HG02885 (cell line): ENCODE data around the gene ECSCR.
A peak's percentile ranks its signal among the peaks of the same experiment; 100 is the strongest.
"Not testable (repeated sequence)": the region's sequence is repeated elsewhere in the genome, so short reads cannot be mapped to it uniquely, and the experiment has no call there.

Source experiments
- ATAC-seq: cut with Tn5 transposase; IDR thresholded peaks from one replicate; pipeline ENCODE4 v1.9.1; 2021; ENCODE audit warnings: mild to moderate bottlenecking; ENCODE audit not compliant: unreplicated experiment, poor library complexity

The ECSCR gene

DNA sequence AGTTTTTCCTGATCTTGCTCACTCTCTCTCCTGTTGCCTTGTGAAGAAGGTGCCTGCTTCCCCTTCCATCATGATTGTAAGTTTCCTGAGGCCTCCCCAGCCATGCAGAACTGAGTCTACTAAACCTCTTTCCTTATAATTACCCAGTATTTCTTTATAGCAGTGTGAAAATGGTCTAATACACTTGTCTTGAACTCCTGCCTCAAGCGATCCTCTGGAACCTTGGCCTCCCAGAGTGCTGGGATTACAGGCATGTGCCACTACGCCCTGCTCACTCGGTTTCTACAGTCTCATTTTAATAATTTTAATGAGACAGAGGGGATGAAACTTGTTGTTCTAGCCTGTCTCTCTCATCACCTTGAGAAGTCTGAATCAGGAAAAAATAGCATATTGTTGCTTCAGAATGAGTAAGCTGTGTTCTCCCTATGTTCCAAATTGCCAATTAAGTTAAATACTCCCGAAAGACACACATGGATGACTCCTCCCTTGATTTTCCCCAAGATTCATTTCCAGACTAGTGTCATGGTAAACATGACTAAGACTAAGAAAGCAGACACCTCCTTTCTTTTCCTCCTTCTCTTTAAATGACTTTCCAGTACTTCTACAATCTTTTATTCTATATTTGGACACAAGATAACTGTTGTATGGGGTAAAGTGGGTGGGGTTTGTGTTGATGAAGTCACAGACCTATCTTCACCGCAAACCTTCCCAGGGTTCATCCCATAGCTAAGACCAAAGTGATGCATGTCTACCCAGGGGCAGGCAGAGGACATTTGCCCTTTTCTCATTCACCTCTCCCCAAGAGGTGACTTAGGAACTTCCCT is 15.4 kb downstream of the ECSCR start:
- ATAC-seq = peak; percentile 74

- no peak for ATAC-seq
Measured at GRCh38 chr5:139445325-139446170, 17.0 kb downstream of the ECSCR start.

GRCh38 chr5:139443831-139444453 is 18.6 kb downstream of the ECSCR start:
- ATAC-seq = no peak

DNA sequence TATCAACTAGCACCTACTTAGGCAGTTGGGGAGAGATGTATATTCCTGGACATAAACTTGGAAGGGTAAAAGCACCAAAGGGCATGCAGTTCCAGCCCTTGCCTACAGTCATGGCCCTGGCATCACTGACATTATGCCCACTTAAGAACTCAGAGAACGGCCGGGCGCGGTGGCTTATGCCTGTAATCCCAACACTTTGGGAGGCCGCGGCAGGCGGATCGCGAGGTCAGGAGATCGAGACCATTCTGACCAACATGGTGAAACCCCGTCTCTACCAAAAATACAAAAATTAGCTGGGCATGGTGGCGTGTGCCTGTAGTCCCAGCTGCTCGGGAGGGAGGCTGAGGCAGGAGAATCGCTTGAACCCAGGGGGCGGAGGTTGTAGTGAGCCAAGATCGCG is 22.1 kb downstream of the ECSCR start:
- not testable (repeated sequence) for ATAC-seq

- peak; percentile 95 for ATAC-seq
Measured at GRCh38 chr5:139439013-139439903, 23.3 kb downstream of the ECSCR start, which contains the start of gene DNAJC18. Gene DNAJC18 (minus strand): TSS chr5:139439525. CDS start chr5:139439445, 80 bp downstream.

- no peak for ATAC-seq
Measured at GRCh38 chr5:139438707-139439012, 23.9 kb downstream of the ECSCR start.

DNA sequence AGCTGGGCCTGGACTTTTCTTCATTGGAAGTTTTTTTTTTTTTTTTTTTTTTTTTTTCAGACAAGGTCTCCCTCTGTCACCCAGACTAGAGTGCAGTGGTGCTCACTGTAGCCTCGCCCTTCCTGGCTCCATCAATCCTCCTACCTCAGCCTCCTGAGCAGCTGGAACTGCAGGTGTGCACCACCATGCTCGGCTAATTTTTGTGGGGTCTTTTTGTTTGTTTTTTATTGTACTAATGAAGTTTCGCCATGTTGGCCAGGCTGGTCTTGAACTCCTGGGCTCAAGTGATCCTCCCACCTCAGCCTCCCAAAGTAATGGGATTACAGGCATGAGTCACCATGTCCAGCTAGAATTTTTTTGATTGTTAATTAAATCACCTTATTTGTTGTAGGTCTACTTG is 26.9 kb downstream of the ECSCR start:
- ATAC-seq = no peak

DNA sequence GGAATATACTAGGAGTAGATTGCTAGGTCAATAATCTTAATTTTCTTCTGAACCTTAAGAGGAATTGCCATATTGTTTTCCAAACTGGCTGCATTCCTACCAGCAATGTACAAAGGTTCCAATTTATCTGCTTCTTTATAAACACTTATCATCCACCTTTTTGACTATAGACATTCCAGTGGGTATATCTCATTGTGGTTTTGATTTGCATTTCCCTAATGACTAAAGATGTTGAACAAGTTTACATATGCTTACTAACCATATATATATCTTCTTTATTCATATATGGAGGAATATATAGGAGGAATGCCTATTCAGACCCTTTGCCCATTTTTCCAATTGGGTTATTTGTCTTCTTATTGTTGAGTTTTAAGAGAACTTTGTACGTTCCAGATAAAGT is 30.8 kb downstream of the ECSCR start:
- no peak for ATAC-seq

- ATAC-seq = no peak
Measured at GRCh38 chr5:139430015-139430414, 32.5 kb downstream of the ECSCR start.

DNA sequence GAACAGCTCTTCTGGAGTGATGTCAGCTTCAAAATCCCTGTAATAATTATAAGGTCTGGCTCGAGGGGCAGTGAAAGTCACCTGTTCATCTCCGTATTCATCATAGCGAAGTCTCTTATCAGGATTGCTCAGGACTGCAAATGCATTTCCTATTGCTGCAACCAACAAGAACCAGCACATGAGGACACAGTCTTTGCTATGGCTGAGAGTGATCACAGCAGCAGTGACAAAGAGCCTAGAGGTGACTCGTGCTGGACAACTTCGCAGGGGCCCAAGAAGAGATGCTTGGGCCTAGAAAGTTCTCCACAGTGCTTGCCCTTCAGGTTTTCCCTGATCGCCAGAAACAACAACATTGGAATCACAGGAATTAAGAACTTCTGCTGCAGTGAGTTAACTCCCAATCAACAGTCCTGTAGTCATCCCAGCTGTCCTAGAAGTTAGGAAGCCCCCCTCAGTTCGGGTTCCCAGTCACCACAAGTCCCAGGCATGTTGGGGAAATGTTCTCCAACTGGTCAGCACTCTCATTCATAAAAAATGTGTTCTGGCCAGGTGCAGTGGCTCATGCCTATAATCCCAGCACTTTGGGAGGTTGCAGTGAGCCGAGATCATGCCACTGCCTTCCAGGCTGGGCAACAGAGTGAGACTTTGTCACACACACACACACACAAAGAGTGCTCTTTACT is 36.2 kb downstream of the ECSCR start:
- ATAC-seq = no peak

GRCh38 chr5:139425497-139425896 is 37.0 kb downstream of the ECSCR start:
- ATAC-seq = no peak

DNA sequence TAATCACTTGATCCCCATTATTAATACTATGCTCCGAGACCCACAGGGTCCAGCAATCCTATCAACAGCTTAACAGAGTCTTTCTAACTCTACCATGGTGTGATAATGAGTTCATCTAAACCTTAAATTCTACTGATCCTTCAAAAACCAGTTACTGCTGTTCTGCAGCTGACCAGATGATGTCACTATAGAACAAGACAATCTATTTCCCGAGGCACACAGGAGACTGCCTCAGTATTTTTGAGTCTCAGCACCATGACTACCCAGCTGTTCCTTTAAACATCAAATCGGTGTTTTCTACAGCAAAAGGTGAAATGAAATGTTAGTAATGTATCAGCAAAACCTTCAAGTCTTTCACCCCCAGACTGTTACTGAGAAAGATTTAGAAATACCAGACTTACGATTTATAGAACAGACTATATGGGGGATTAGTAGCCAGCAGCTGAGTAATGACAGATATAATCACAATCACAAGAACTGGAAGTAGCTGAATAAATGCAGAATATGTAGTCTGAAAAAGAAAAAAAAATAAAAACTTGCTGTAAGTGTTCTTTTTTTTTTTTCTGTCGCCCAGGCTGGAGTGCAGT is 40.1 kb downstream of the ECSCR start:
- peak; percentile 57 for ATAC-seq

GRCh38 chr5:139419226-139420192 is 43.0 kb downstream of the ECSCR start:
- no peak for ATAC-seq

DNA sequence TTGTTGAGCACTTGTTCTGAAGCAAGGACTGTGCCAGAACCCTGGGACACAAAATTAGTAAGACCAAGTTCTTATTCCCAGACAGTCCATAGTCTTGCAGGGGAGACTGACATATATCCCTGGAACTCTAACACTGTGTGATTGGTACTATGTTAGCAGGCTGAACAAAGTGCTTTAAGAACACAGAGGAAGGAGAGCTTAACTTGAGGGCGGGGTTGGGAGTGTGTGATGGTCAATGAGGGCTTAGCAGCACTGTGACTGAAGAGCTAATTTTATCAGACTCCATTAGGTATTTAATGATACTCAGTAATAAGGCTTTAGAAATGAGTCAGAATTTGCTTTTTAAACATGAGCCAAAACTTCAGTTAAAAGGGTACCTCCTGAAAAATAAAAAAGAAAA is 43.8 kb downstream of the ECSCR start:
- no peak for ATAC-seq

- ATAC-seq = no peak
Measured at GRCh38 chr5:139417214-139417613, 45.3 kb downstream of the ECSCR start.

DNA sequence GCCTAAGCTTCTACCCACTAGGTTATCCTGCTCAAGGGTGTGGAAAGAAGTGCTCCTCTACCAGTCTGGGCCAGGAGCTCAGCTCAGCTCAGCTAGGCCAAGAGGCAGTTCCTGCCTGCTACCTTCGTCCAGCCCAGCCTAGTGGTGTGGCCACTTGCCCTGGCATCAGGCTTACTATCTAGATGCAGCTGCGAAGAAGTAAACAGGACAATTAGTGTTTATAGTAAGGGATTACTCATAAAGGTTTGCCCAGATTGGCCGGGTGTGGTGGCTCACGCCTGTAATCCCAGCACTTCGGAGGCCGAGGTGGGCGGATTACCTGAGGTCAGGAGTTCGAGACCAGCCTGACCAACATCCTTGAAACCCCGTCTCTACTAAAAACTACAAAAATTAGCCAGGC is 45.9 kb downstream of the ECSCR start:
- ATAC-seq = no peak

GRCh38 chr5:139415869-139416268 is 46.7 kb downstream of the ECSCR start:
- ATAC-seq = no peak

- no peak for ATAC-seq
Measured at GRCh38 chr5:139415221-139415861, 47.2 kb downstream of the ECSCR start.
